Common myeloid progenitor, CD34-positive (primary cell): ENCODE results near the gene SRD5A1.
"Not testable (repeated sequence)": the region's sequence is repeated elsewhere in the genome, so short reads cannot be mapped to it uniquely, and the experiment has no call there.

Source experiments
- CTCF ChIA-PET: fragments of 350-600 bp; sonication (Branson Sonifier 250); formaldehyde crosslinking; loops from one replicate; lab custom pipeline; 2021; ENCODE audit warnings: antibody characterized with exemption; lab: Charles Lee
- POLR2A ChIA-PET: fragments of 350-600 bp; sonication (Branson Sonifier 250); formaldehyde crosslinking; loops from one replicate; lab custom pipeline; 2021; ENCODE audit warnings: antibody characterized with exemption; lab: Charles Lee
- DNase-seq, 3 donors: peaks; one replicate each; pipeline versions ENCODE4 v3.0.0 to v3.0.0-alpha.2; 2013
- H3K27ac ChIP-seq, 2 experiments: 1 replicate in 1 of 2; 2 replicates in 1 of 2; pipeline ENCODE4 v1.7.0; 2013; ENCODE audit warnings: inconsistent platforms in 2 of 2, low read length in 2 of 2, mild to moderate bottlenecking in 2 of 2, low read depth in 1 of 2, moderate library complexity in 1 of 2; ENCODE audit not compliant: severe bottlenecking in 2 of 2, insufficient read depth in 1 of 2, poor library complexity in 1 of 2
- H3K27me3 ChIP-seq, 5 experiments: replicated peaks in 2 of 5; 1 replicate in 3 of 5; 2 replicates in 2 of 5; pipeline versions ENCODE4 v1.6.1 to v1.7.0; 2013; ENCODE audit warnings: low read length in 4 of 5, mild to moderate bottlenecking in 2 of 5, moderate library complexity in 2 of 5, inconsistent platforms in 1 of 5; ENCODE audit not compliant: insufficient read depth in 5 of 5, control insufficient read depth in 4 of 5
- H3K36me3 ChIP-seq, 4 experiments: 1 replicate in 2 of 4; 2 replicates in 2 of 4; pipeline versions ENCODE4 v1.6.1 to v1.7.0; 2013; ENCODE audit warnings: low read length in 3 of 4, control low read depth in 1 of 4, mild to moderate bottlenecking in 1 of 4; ENCODE audit not compliant: control insufficient read depth in 4 of 4, insufficient read depth in 4 of 4
- H3K4me1 ChIP-seq, 4 experiments: 1 replicate in 3 of 4; 2 replicates in 1 of 4; pipeline versions ENCODE4 v1.6.1 to v1.7.1; 2013; ENCODE audit warnings: low read length in 3 of 4, mild to moderate bottlenecking in 3 of 4, control low read depth in 1 of 4, inconsistent platforms in 1 of 4, moderate library complexity in 1 of 4; ENCODE audit not compliant: control insufficient read depth in 4 of 4, insufficient read depth in 4 of 4; ENCODE audit errors: control extremely low read depth in 1 of 4
- H3K4me3 ChIP-seq, 7 experiments: 1 replicate in 4 of 7; 2 replicates in 3 of 7; pipeline versions ENCODE4 v1.5.1 to v1.7.0; 2013; ENCODE audit warnings: mild to moderate bottlenecking in 7 of 7, low read length in 6 of 7, moderate library complexity in 6 of 7, inconsistent platforms in 2 of 7, low read depth in 2 of 7, control low read depth in 1 of 7; ENCODE audit not compliant: insufficient read depth in 4 of 7, control insufficient read depth in 1 of 7; ENCODE audit errors: extremely low read depth in 1 of 7
- H3K9me3 ChIP-seq, 5 experiments: 1 replicate in 4 of 5; 2 replicates in 1 of 5; pipeline versions ENCODE4 v1.6.1 to v1.7.1; 2013; ENCODE audit warnings: low read length in 4 of 5, mild to moderate bottlenecking in 2 of 5, inconsistent platforms in 1 of 5, low read depth in 1 of 5, moderate library complexity in 1 of 5; ENCODE audit not compliant: control insufficient read depth in 4 of 5, insufficient read depth in 2 of 5; ENCODE audit errors: control extremely low read depth in 1 of 5
- WGBS: methylation state at CpG from one replicate; pipeline ENCODE4 v1.1.5; 2013; ENCODE audit not compliant: insufficient coverage; 5-methylcytosine and 5-hydroxymethylcytosine counted together

The SRD5A1 gene

DNA sequence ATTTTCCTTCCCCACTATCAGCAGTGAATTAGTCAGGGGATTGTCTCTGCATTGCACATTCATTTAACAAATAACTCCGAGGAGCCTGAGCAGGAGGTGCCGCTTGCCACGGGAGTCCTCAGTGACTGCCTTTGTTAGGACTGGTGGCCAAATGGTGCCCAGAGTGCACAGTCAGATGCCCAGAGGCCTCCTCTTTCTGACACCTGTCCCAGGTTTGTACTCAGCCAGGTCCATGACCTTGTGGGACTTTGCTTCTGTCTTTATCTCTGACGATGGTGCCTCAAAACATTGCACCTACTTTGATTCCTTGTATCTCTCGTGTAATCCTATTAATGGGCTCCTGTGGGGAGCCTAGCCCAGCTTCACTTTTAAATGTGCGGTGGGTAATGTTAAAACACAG lies 4.3 kb downstream of the SRD5A1 start:
- no peak for DNase-seq
- H3K9me3 ChIP-seq, result no peaks in the 10 kb centered on the region
- H3K27ac ChIP-seq, result no peak overlapping the region
- peaks cover 0 to 5% (median 1%) of the 10 kb centered on the region in 4 experiments for H3K36me3 ChIP-seq
- no peak overlapping the region for H3K4me3 ChIP-seq
- H3K4me1 ChIP-seq, result peaks cover 0 to 11% (median 9%) of the 10 kb centered on the region in 4 experiments
- CTCF ChIA-PET, result no interaction called here
- 95% methylated on average over 6 of the region's 6 CpGs for WGBS
- POLR2A ChIA-PET, result no interaction called here
- H3K27me3 ChIP-seq, result no peaks in the 10 kb centered on the region

DNA sequence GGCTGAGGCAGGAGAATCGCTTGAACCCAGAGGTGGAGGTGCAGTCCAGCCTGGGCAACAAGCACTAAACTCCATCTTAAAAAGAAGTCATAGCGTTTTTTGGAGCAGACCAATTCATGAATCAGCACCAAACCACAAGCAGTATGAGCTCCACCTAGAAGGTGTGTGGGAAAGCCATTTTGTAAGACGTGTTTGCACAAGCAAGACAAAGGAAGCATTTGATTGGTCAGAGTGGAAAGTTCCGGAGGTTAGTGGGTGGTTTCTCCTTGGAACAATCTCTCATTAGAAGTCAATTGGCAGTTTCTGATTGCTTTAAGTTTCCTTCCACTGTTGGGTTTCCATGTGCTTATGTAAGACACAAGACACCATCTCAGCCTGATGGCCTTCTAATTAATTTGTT lies 5.0 kb downstream of the SRD5A1 start:
- Histone ChIP-seq H3K27me3 (no peaks in the 10 kb centered on the region), H3K27ac (no peak overlapping the region), H3K9me3 (no peaks in the 10 kb centered on the region), H3K4me1 (peaks cover 0 to 9% (median 7%) of the 10 kb centered on the region in 4 experiments), H3K36me3 (peaks cover 0 to 5% (median 1%) of the 10 kb centered on the region in 4 experiments), H3K4me3 (no peak overlapping the region)
- ChIA-PET POLR2A (no interaction called here), CTCF (no interaction called here)
- DNase-seq, result no peak
- 67% methylated on average over 3 of the region's 4 CpGs for WGBS

DNA sequence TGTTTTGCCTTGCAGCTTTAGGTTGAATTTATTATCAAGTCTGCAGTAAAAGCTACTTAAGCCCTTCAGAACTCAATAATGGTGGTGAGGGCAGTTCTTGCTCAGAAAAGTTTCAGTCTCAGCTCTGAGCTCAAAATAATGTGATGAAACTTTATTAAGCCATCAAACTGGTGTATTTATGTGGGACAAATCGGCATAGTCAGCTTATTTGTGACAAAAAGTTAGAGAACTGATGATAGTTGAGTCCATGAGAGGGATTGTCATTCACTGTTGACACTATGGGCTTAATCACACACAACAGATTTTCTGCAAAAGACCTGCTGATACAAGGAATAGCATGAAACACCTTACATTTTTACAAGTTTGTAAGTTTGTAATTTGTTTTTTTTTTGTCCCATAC lies 9.4 kb downstream of the SRD5A1 start:
- Histone ChIP-seq H3K4me3 (no peak overlapping the region), H3K36me3 (peaks cover 0 to 6% (median 1%) of the 10 kb centered on the region in 4 experiments), H3K4me1 (no peaks in the 10 kb centered on the region), H3K27ac (no peak overlapping the region), H3K9me3 (no peaks in the 10 kb centered on the region), H3K27me3 (no peaks in the 10 kb centered on the region)
- ChIA-PET CTCF (no interaction called here), POLR2A (no interaction called here)
- no CpG with 5 or more reads among the region's 1 CpG for WGBS
- DNase-seq, result no peak

DNA sequence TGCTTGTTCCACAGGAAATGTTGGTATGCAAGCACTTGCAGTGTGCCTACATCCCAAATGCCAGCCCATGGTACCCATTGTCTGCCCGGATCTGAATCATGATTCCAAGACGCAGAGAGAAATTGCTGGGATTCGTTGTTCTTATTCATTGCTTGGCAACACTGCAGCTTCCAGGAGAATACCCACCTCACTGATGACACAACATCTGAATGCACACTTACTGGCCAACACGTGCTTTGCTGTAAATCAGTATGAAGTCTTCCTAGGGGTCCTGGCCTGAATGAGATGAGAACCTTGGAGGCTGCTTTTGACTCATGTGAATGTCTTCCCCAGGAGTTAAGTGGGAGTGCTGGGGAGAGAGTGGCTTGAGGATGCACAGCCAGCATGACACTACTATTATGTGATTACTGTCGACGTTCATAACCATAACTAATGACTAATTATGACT lies 11.6 kb downstream of the SRD5A1 start:
- Histone ChIP-seq H3K4me1 (no peaks in the 10 kb centered on the region), H3K9me3 (peaks cover 0 to 5% (median 3%) of the 10 kb centered on the region in 5 experiments), H3K27me3 (no peaks in the 10 kb centered on the region), H3K27ac (no peak overlapping the region), H3K36me3 (peaks cover 0 to 6% (median 1%) of the 10 kb centered on the region in 4 experiments), H3K4me3 (no peak overlapping the region)
- WGBS, result 98% methylated on average over 4 of the region's 6 CpGs
- ChIA-PET CTCF (no interaction called here), POLR2A (no interaction called here)
- no peak for DNase-seq

DNA sequence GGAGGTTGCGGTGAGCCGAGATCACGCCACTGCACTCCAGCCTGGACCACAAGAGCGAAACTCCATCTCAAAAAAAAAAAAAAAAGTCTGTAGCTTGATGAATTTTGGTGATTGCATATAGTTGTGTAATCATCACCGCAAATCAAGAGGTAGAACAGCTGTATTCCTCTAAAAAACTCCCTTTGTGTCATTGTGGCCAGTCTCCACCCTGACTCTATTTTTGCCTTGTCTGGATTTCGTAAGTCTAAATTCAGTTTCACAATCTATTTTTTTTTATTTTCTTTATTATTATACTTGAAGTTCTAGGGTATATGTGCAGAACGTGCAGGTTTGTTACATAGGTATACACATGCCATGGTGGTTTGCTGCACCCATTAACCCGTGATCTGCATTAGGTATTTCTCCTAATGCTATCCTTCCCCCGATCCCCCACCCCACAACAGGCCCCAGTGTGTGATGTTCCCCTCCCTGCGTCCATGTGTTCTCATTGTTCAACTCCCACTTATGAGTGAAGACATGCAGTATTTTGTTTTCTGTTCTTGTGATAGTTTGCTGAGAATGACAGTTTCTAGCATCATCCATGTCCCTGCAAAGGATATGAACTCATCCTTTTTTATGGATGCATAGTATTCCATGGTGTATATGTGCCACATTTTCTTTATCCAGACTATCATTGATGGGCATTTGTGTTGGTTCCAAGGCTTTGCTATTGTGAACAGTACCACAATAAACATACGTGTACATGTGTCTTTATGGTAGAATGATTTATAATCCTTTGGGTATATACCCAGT lies 12.5 kb downstream of the SRD5A1 start:
- CTCF ChIA-PET, H3K9me3 ChIP-seq, POLR2A ChIA-PET, H3K27ac ChIP-seq, H3K4me3 ChIP-seq, H3K36me3 ChIP-seq, H3K27me3 ChIP-seq, H3K4me1 ChIP-seq: not testable (repeated sequence)
- WGBS, result 100% methylated on average over 5 of the region's 11 CpGs
- DNase-seq, result peak in 1 of 3 donors; percentile 8

DNA sequence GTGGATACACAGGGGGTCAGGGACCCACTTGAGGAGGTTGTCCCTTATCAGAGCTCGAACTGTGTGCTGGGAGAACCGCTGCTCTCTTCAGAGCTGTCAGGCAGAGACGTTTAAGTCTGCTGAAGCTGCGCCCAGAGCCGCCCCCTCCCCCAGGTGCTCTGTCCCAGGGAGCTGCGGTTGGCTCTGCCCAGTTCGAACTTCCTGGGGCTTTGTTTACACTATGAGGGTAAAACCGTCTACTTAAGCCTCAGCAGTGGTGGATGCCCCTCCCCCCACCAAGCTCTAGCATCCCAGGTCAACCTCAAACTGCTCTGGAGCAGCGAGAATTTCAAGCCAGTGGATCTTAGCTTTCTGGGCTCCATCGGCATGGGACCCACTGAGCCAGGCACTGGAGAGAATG lies 15.9 kb downstream of the SRD5A1 start:
- POLR2A ChIA-PET, result no interaction called here
- Histone ChIP-seq H3K4me1 (no peaks in the 10 kb centered on the region), H3K27ac (no peak overlapping the region), H3K9me3 (peaks cover 0 to 5% (median 3%) of the 10 kb centered on the region in 5 experiments), H3K4me3 (no peak overlapping the region), H3K36me3 (peaks cover 0 to 21% (median 4%) of the 10 kb centered on the region in 4 experiments), H3K27me3 (no peaks in the 10 kb centered on the region)
- CTCF ChIA-PET, result no interaction called here
- WGBS, result 96% methylated on average over 10 of the region's 10 CpGs
- DNase-seq, result no peak

DNA sequence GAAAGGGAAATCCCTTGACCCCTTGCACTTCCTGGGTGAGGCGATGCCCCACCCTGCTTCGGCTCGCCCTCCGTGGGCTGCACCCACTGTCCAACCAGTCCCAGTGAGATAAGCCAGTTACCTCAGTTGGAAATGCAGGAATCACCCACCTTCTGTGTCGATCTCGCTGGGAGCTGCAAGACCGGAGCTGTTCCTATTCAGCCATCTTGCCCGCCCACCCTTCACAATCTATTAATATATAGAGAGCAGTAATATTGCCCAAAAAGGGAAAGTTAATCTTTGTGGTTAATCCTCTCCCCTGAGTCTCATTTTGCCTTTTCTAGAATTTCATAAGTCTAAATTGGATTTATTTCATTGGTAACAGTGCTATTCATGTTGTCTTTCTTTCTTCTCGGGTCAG lies 16.4 kb downstream of the SRD5A1 start:
- peaks cover 0 to 5% (median 3%) of the 10 kb centered on the region in 5 experiments for H3K9me3 ChIP-seq
- ChIA-PET POLR2A (no interaction called here), CTCF (no interaction called here)
- H3K36me3 ChIP-seq, result peaks cover 0 to 18% (median 4%) of the 10 kb centered on the region in 4 experiments
- no peak for DNase-seq
- no peaks in the 10 kb centered on the region for H3K27me3 ChIP-seq
- no peaks in the 10 kb centered on the region for H3K4me1 ChIP-seq
- H3K4me3 ChIP-seq, result no peak overlapping the region
- 100% methylated on average over 2 of the region's 9 CpGs for WGBS
- H3K27ac ChIP-seq, result no peak overlapping the region
